Epithelial cell of esophagus (primary cell): Measurements from ENCODE around the gene PDS5A.
A peak's percentile ranks its signal among the peaks of the same experiment; 100 is the strongest.
"Not testable (repeated sequence)": the region's sequence is repeated elsewhere in the genome, so short reads cannot be mapped to it uniquely, and the experiment has no call there.

Experiments used
- DNase-seq: peaks from one replicate; pipeline ENCODE4 v3.0.0; 2010; ENCODE audit warnings: low read depth
- H3K4me3 ChIP-seq: 2 replicates; pipeline ENCODE4 v1.5.1; 2011; ENCODE audit warnings: mild to moderate bottlenecking, low read length, control low read depth
- TF ChIP-seq, protein P1 (sequence below): IDR thresholded peaks from 2 replicates; pipeline ENCODE4 v1.5.1; 2011; ENCODE audit warnings: low read depth, mild to moderate bottlenecking, low read length, control low read depth, inconsistent platforms; ENCODE audit not compliant: insufficient read depth; ENCODE audit errors: missing control alignments

Gene PDS5A

DNA sequence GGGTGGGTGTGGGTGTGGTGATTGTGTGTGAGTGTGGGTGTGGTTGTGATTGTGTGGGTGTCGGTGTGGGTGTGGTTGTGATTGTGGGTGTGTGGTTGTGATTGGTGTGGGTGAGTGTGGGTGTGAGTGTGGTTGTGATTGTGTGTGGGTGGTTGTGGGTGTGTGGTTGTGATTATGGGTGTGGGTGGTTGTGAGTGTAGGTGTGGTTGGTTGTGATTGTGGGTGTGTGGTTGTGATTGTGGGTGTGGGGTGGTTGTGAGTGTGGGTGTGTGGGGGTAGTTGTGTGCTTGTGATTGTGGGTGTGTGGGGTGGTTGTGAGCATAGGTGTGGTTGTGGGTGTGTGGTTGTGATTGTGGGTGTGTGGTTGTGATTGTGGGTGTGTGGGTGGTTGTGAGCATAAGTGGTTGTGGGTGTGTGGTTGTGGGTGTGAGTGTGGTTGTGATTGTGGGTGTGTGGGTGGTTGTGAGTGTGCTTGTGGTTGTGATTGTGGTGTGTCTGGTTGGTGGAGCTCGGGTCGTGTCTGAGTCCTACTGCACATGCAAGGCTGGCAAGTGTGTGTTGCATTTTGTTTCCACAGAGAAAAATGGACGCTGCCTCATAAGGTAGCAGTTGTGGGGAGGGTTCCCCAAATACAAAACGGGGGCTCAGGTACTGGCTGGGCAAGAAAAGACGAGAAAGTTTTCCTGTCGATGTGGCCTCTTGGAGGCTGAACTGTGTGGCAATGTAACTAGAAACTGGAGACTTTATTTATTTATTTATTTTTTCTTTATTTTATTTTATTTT lies 163.1 kb downstream of the PDS5A start:
- no peak overlapping the region for H3K4me3 ChIP-seq
- TF ChIP-seq, protein P1, sequence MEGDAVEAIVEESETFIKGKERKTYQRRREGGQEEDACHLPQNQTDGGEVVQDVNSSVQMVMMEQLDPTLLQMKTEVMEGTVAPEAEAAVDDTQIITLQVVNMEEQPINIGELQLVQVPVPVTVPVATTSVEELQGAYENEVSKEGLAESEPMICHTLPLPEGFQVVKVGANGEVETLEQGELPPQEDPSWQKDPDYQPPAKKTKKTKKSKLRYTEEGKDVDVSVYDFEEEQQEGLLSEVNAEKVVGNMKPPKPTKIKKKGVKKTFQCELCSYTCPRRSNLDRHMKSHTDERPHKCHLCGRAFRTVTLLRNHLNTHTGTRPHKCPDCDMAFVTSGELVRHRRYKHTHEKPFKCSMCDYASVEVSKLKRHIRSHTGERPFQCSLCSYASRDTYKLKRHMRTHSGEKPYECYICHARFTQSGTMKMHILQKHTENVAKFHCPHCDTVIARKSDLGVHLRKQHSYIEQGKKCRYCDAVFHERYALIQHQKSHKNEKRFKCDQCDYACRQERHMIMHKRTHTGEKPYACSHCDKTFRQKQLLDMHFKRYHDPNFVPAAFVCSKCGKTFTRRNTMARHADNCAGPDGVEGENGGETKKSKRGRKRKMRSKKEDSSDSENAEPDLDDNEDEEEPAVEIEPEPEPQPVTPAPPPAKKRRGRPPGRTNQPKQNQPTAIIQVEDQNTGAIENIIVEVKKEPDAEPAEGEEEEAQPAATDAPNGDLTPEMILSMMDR: no peak
- DNase-seq: peak; percentile 28

DNA sequence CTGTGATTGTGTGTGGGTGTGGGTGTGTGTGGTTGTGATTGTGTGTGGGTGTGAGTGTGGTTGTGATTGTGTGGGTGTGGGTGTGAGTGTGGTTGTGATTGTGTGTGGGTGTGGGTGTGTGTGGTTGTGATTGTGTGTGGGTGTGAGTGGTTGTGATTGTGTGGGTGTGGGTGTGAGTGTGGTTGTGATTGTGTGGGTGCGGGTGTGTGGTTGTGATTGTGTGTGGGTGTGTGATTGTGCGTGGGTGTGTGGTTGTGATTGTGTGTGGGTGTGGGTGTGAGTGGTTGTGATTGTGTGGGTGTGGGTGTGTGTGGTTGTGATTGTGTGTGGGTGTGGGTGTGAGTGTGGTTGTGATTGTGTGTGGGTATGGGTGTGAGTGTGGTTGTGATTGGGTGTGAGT lies 163.9 kb downstream of the PDS5A start:
- not testable (repeated sequence) for H3K4me3 ChIP-seq, DNase-seq

DNA sequence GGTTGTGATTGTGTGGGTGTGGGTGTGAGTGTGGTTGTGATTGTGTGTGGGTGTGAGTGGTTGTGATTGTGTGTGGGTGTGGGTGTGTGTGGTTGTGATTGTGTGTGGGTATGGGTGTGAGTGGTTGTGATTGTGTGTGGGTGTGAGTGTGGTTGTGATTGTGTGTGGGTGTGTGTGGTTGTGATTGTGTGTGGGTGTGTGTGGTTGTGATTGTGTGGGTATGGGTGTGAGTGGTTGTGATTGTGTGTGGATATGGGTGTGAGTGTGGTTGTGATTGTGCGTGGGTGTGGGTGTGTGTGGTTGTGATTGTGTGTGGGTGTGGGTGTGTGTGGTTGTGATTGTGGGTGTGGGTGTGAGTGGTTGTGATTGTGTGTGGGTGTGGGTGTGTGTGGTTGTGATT lies 164.7 kb downstream of the PDS5A start:
- not testable (repeated sequence) for DNase-seq, H3K4me3 ChIP-seq

DNA sequence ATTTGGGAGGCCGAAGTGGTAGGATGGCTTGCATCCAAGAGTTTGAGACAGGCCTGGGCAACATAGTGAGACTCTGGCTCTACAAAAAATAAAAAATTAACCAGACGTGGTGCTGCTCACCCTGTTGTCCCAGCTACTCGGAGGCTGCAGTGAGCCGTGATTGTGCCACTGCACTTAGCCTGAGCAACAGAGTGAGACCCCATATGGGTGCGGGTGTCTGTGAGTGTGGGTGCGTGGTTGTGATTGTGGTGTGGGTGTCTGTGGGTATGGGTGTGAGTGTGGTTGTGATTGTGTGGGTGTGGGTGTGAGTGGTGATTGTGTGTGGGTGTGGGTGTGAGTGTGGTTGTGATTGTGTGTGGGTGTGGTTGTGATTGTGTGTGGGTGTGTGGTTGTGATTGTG lies 165.2 kb downstream of the PDS5A start:
- no peak overlapping the region for H3K4me3 ChIP-seq
- TF ChIP-seq, protein P1: no peak
- no peak for DNase-seq

DNA sequence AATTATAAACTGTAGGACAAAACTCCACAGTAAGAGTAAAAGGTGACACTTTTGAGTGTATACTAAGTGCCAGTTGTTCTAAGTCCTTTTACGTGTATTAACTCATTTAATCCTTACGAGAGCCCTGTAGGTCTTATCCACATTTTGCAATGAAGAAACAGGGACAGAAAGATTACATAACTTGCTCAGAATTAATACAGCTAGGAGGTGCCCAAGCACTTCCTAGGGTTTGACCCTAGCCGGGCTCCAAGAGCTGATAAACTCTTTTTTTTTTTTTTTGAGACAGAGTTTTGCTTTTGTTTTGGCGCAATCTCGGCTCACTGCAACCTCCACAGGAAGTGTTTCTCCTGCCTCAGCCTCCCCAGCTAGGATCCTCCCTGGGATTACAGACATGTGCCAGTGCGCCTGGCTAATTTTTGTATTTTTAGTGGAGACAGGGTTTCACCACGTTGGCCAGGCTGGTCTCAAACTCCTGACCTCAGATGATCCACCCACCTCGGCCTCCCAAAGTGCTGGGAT lies 169.4 kb downstream of the PDS5A start:
- no peak overlapping the region for H3K4me3 ChIP-seq
- TF ChIP-seq, protein P1: no peak
- DNase-seq: no peak

DNA sequence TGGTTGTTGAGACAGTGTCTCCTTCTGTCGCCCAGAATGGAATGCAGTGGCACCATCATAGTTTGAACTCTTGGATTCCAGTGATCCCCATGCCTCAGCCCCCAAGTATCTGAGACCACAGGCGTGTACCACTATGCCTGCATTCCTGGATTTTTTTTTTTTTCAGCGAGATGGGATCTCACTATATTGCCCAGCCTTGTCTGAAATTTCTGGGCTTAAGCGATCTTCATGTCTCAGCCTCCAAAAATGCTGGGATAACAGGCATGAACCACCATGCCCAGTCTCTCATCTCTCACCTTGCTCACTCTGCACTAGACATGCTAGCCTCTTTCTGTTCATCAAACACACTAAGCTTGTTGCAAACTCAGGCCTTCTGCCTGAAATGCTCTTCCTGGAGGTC lies 175.7 kb downstream of the PDS5A start:
- DNase-seq: no peak
- TF ChIP-seq, protein P1: no peak
- H3K4me3 ChIP-seq: no peak overlapping the region

DNA sequence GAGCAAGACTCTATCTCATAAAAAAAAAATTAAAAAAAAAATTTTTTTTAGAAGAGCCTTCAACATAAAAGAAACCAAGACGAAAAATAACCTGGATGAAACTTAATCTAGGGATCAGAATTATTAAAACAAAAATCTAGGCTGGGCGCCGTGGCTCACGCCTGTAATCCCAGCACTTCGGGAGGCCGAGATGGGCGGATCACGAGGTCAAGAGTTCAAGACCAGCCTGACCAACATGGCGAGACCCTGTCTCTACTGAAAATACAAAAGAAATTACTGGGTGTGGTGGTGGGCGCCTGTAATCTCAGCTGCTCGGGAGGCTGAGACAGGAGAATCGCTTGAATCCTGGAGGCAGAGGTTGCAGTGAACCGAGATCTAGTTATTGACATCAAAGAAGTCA lies 184.7 kb downstream of the PDS5A start:
- not testable (repeated sequence) for DNase-seq, H3K4me3 ChIP-seq

DNA sequence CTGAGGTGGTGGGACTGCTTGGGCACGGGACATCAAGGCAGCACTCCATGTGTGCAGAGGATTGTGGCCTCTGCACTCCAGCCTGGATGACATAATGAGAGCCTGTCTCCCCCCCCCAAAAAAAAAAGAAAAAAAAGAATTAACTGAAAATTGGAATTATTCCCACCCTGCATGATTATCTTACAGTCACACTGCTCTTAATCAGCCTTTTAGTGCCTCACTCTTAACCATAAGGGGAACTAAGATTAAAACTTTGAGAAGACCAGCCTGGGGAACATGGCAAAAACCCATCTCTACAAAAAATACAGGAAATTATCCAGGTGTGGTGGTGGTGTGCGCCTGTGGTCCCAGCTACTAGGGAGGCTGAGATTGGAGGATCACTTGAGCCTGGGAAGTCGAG lies 185.2 kb downstream of the PDS5A start:
- no peak overlapping the region for H3K4me3 ChIP-seq
- TF ChIP-seq, protein P1: no peak
- DNase-seq: no peak
